GM19455 (cell line): Measurements from ENCODE around the gene PCNX1.
"Not testable (repeated sequence)": the region's sequence is repeated elsewhere in the genome, so short reads cannot be mapped to it uniquely, and the experiment has no call there.

Experiments used
- ATAC-seq: cut with Tn5 transposase; IDR thresholded peaks from one replicate; pipeline ENCODE4 v1.9.1; 2021; ENCODE audit not compliant: unreplicated experiment

The PCNX1 gene

DNA sequence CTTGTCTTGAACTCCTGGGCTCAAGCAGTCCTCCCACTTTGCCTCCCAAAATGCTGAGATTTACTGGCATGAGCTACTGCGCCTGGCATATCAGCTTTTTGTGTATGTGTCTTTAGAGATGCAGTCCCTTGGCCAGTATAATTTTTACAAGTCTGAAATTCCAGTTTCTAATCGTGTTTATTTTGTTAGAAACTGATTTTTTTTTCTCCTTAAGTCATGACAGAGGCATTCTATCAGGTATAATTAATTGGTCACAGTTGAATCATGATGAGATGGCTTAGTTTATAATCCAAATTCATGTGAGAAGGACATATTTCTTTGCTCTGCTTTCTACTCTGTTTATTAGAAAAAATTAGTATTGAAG lies 98.9 kb downstream of the PCNX1 start:
- ATAC-seq, result no peak

GRCh38 chr14:71011479-71011878 lies 104.2 kb downstream of the PCNX1 start:
- ATAC-seq, result no peak

GRCh38 chr14:71012888-71013287 lies 105.6 kb downstream of the PCNX1 start:
- ATAC-seq, result no peak

- no peak for ATAC-seq
Observed at GRCh38 chr14:71013551-71014192, 106.4 kb downstream of the PCNX1 start.

GRCh38 chr14:71019917-71020316 lies 112.7 kb downstream of the PCNX1 start:
- not testable (repeated sequence) for ATAC-seq

GRCh38 chr14:71021347-71022011 lies 114.2 kb downstream of the PCNX1 start:
- ATAC-seq, result no peak

- no peak for ATAC-seq
Observed at GRCh38 chr14:71022012-71022869, 115.0 kb downstream of the PCNX1 start.

- no peak for ATAC-seq
Observed at GRCh38 chr14:71022939-71023338, 115.7 kb downstream of the PCNX1 start.

GRCh38 chr14:71029236-71029781 lies 122.0 kb downstream of the PCNX1 start:
- ATAC-seq, result no peak

DNA sequence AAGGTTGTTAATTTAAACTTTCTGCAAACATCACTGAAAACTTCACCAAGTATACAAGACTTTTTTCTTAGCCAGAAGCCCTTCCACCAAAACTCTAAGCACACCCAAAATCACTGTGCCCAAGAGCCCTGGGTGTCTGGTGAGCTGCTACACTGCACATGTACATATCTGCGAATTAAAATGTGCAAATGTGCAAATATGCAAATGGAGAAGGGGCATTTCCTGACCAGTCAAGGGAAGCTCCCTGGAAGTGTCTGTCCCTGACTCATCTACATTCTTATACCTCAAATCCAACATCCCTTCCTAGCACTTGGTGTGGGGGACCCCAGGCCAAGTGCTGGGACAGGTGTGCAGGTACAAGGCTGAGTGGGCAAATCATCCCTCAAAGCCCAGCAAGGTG lies 123.7 kb downstream of the PCNX1 start:
- ATAC-seq, result no peak

- no peak for ATAC-seq
Observed at GRCh38 chr14:71036433-71036832, 129.2 kb downstream of the PCNX1 start.

GRCh38 chr14:71048393-71048792 lies 141.1 kb downstream of the PCNX1 start:
- ATAC-seq, result no peak

- ATAC-seq, result no peak
Observed at GRCh38 chr14:71049435-71050133, 142.3 kb downstream of the PCNX1 start.

GRCh38 chr14:71050227-71050823 lies 143.1 kb downstream of the PCNX1 start:
- ATAC-seq, result no peak

GRCh38 chr14:71054706-71055105 lies 147.4 kb downstream of the PCNX1 start:
- ATAC-seq, result no peak

DNA sequence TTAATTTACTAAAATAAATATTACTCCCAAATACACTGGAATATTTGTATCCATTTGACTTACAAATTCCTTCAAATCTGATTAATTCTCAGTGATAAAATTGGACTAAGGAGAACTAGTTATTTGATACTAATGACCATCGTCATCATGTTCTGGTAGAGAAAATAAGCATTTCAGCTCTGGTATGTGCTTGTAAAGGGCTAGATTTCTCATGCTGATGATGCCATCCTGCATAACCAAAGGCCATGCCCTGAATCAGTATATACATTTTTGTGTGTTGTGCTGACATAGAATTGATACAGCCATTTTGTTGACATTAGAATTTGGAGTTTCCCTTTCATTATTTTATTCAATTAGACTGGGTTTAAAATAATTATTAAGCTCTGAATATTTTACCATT lies 148.9 kb downstream of the PCNX1 start:
- ATAC-seq, result no peak

- no peak for ATAC-seq
Observed at GRCh38 chr14:71060274-71060673, 153.0 kb downstream of the PCNX1 start.

GRCh38 chr14:71060825-71061455 lies 153.7 kb downstream of the PCNX1 start:
- ATAC-seq, result no peak

DNA sequence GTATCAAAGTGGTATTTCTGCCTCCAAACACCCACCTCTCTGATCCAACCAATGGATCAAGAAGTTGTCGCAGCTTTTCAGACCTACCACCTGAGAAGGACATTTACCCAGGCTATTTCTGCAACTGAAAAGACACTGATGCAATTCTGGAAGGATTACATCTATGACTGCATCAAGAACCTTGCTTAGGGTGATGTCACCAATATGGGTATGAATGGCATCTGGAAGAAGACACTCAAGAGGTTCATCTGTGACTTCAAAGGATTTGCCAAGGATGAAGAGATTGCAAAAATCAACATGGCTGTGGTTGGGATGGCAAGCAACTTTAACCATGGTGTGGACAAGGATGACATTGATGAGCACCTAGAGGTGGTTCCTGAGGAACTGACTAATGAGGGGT lies 154.2 kb downstream of the PCNX1 start:
- ATAC-seq, result no peak

- ATAC-seq, result no peak
Observed at GRCh38 chr14:71062581-71063303, 155.5 kb downstream of the PCNX1 start.
